Ovary (tissue), 9 donors: Measurements from ENCODE around the gene NAMPT. TPM values are rescaled to one million over a fixed set of nuclear protein-coding genes. Genes with fewer than 3 reads are reported as not detected.

Experiments used
- DNase-seq, 5 donors: peaks; one replicate each; pipeline ENCODE4 v3.0.0-alpha.2; 2019 to 2020
- H3K27ac ChIP-seq, 2 donors: fragments of 200-600 bp; one replicate each; pipeline versions ENCODE4 v1.5.1 to v1.8.0; 2019 to 2022
- H3K27me3 ChIP-seq: fragments of 200-600 bp; one replicate; pipeline ENCODE4 v1.8.0; 2022
- H3K36me3 ChIP-seq: fragments of 200-600 bp; sonication (generic); one replicate; pipeline ENCODE4 v1.5.1; 2019
- H3K4me1 ChIP-seq: one replicate; pipeline ENCODE4 v1.8.1; 2013; ENCODE audit warnings: mild to moderate bottlenecking, moderate library complexity; ENCODE audit not compliant: insufficient read depth
- H3K4me3 ChIP-seq: fragments of 200-600 bp; sonication (generic); one replicate; pipeline ENCODE4 v1.5.1; 2017
- H3K9me3 ChIP-seq, 2 donors: fragments of 200-600 bp in 1 of 2; sonication (generic) in 1 of 2; one replicate each; pipeline versions ENCODE4 v1.5.1 to v1.8.1; 2013 to 2019; ENCODE audit warnings: mild to moderate bottlenecking in 1 of 2, moderate library complexity in 1 of 2
- CTCF ChIP-seq, 3 donors: fragments of 450-650 bp in 2 of 3; fragments of 200-600 bp in 1 of 3; IDR thresholded peaks; one replicate each; pipeline versions ENCODE4 v1.5.1 to v1.8.0; 2016 to 2022; ENCODE audit warnings: antibody characterized with exemption in 3 of 3, mild to moderate bottlenecking in 1 of 3
- EP300 ChIP-seq: sonication (generic); formaldehyde crosslinking; IDR thresholded peaks from one replicate; pipeline ENCODE4 v1.6.1; 2017; ENCODE audit warnings: antibody characterized with exemption
- POLR2A ChIP-seq: fragments of 450-650 bp; IDR thresholded peaks from one replicate; pipeline ENCODE4 v1.6.1; 2017; ENCODE audit warnings: antibody characterized with exemption, mild to moderate bottlenecking, moderate library complexity
- WGBS, 3 donors: extraction: QIAGEN DNeasy Blood & Tissue Kit in 1 of 3; methylation state at CpG; one replicate each; pipeline versions ENCODE4 v1.1.5 to v1.1.7; 2013 to 2017; 5-methylcytosine and 5-hydroxymethylcytosine counted together
- intact Hi-C, 4 donors: fragments of 100-400 bp; cut with DNase I; formaldehyde crosslinking; loops; one replicate each; pipeline versions ENCODE4 v1.11.0 to v1.15.1; 2022 to 2023
- polyA plus RNA-seq, 2 donors: library from polyadenylated mRNA; stranded (reverse); fragments of 200-250 nt in 1 of 2; fragments of 350-450 nt in 1 of 2; fragmentation: Illumina TruSeq in 1 of 2; extraction: RNeasy Lipid Tissue Mini Kit (QIAGEN cat#74804) in 1 of 2; gene quantifications; one replicate each; pipeline ENCODE4 v1.2.3, GENCODE V29; 2013 to 2014
- total RNA-seq, 7 donors: library from RNA; depleted of rRNA in 2 of 7; stranded (reverse); fragments of >200 nt in 2 of 7; fragmentation: NEBNext Ultra II Directional in 3 of 7; extraction: Animal tissue kit (Norgen Biotek cat#: 25700) in 3 of 7; gene quantifications; one replicate each; pipeline versions ENCODE4 v1.1.0 to v1.2.4, GENCODE V29; 2016 to 2023
- donor health status: DM: no; HTN: no; CAD: no; lungs with moderate emphysema.
- donor health status: DM: no; HTN: no; CAD: no.
- donor health status: Bipolar disorder and iron deficiency.
- donor health status: DM: yes; HTN: yes; CAD: no.
- donor health status: DM: no; HTN: no; CAD: no.
- donor health status: DM: yes; HTN: yes; CAD: no.

Gene NAMPT
- total and polyA plus RNA-seq, 9 donors = 39.5 to 609 (median 159) TPM

- no peak overlapping the region for H3K27ac ChIP-seq
- TF ChIP-seq EP300 = no peak
- no peak for TF ChIP-seq CTCF (IDR thresholded peaks at IDR 0.05)
- TF ChIP-seq POLR2A = no peak
- intact Hi-C loops = no loop called here
- H3K9me3 ChIP-seq = no peaks in the 10 kb centered on the region
- no peaks in the 10 kb centered on the region for H3K27me3 ChIP-seq
- DNase-seq = no peak
- H3K4me1 ChIP-seq = no peaks in the 10 kb centered on the region
- 90 to 95% (median 93%) methylated on average over 4 of the region's 4 CpGs for WGBS, 3 donors
- no peaks in the 10 kb centered on the region for H3K36me3 ChIP-seq
- H3K4me3 ChIP-seq = no peak overlapping the region
Measured at GRCh38 chr7:106223156-106223555, 61.6 kb downstream of the NAMPT start.

GRCh38 chr7:106222545-106222944, 62.2 kb downstream of the NAMPT start:
- Histone ChIP-seq H3K4me1 (no peaks in the 10 kb centered on the region), H3K27me3 (no peaks in the 10 kb centered on the region), H3K27ac (no peak overlapping the region), H3K36me3 (no peaks in the 10 kb centered on the region), H3K9me3 (no peaks in the 10 kb centered on the region), H3K4me3 (no peak overlapping the region)
- TF ChIP-seq CTCF (IDR thresholded peaks at IDR 0.05) (no peak), POLR2A (no peak), EP300 (no peak)
- intact Hi-C loops = no loop called here
- 91 to 93% (median 92%) methylated on average over 2 of the region's 2 CpGs for WGBS, 3 donors
- DNase-seq = no peak

- 87 to 91% (median 89%) methylated on average over 3 of the region's 3 CpGs for WGBS, 3 donors
- no peak for DNase-seq
- no peak overlapping the region for H3K4me3 ChIP-seq
- intact Hi-C loops = no loop called here
- H3K4me1 ChIP-seq = peaks cover 6% of the 10 kb centered on the region
- H3K9me3 ChIP-seq = no peaks in the 10 kb centered on the region
- no peaks in the 10 kb centered on the region for H3K27me3 ChIP-seq
- H3K36me3 ChIP-seq = no peaks in the 10 kb centered on the region
- H3K27ac ChIP-seq = no peak overlapping the region
- no peak for TF ChIP-seq POLR2A
- TF ChIP-seq CTCF (IDR thresholded peaks at IDR 0.05) = no peak
- TF ChIP-seq EP300 = no peak
Measured at GRCh38 chr7:106220307-106220706, 64.5 kb downstream of the NAMPT start.

GRCh38 chr7:106219170-106219569, 65.6 kb downstream of the NAMPT start:
- Histone ChIP-seq H3K27ac (no peak overlapping the region), H3K4me1 (peaks cover 6% of the 10 kb centered on the region), H3K4me3 (no peak overlapping the region), H3K27me3 (no peaks in the 10 kb centered on the region), H3K9me3 (no peaks in the 10 kb centered on the region), H3K36me3 (no peaks in the 10 kb centered on the region)
- no peak for DNase-seq
- TF ChIP-seq POLR2A = no peak
- no peak for TF ChIP-seq CTCF (IDR thresholded peaks at IDR 0.05)
- 82 to 87% (median 83%) methylated on average over 3 of the region's 3 CpGs for WGBS, 3 donors
- intact Hi-C loops = no loop called here

GRCh38 chr7:106218546-106218945, 66.2 kb downstream of the NAMPT start:
- H3K27me3 ChIP-seq = no peaks in the 10 kb centered on the region
- no peaks in the 10 kb centered on the region for H3K36me3 ChIP-seq
- H3K4me3 ChIP-seq = no peak overlapping the region
- H3K9me3 ChIP-seq = no peaks in the 10 kb centered on the region
- H3K4me1 ChIP-seq = peaks cover 6% of the 10 kb centered on the region
- intact Hi-C loops = no loop called here
- no peak overlapping the region for H3K27ac ChIP-seq
- DNase-seq = no peak
- 78 to 100% (median 94%) methylated on average over 3 of the region's 3 CpGs for WGBS, 3 donors
- TF ChIP-seq POLR2A (no peak), EP300 (no peak), CTCF (IDR thresholded peaks at IDR 0.05) (no peak)
